Activated naive CD4-positive, alpha-beta T cell treated with anti-CD3 and anti-CD28 coated beads, Interleukin-2, amount 50 U/mL, for 72 hours (primary cell): ENCODE measurements around the gene TXNDC11. TPM values are rescaled to one million over a fixed set of nuclear protein-coding genes. Genes with fewer than 3 reads are reported as not detected.
A peak's percentile ranks its signal among the peaks of the same experiment; 100 is the strongest.

Experiments used
- ATAC-seq, 2 donors: fragments of 150-1000 bp; cut with Tn5 transposase; 2 replicates each; pipeline ENCODE4 v1.10.0; 2021; ENCODE audit warnings: mild to moderate bottlenecking in 2 of 2, moderate library complexity in 2 of 2
- DNase-seq, 2 donors: peaks; one replicate each; pipeline ENCODE4 v3.0.0; 2021 to 2022; ENCODE audit warnings: low spot score in 2 of 2
- H3K27ac Mint-ChIP-seq, 2 donors: one replicate each; pipeline ENCODE4 v1.8.0; 2022; ENCODE audit warnings: mild to moderate bottlenecking in 2 of 2, mixed read lengths in 2 of 2
- H3K36me3 Mint-ChIP-seq, 2 donors: one replicate each; pipeline ENCODE4 v1.8.0; 2022; ENCODE audit warnings: mixed read lengths in 2 of 2
- H3K9me3 Mint-ChIP-seq, 2 donors: one replicate each; pipeline ENCODE4 v1.8.0; 2022; ENCODE audit warnings: mixed read lengths in 2 of 2
- total RNA-seq, 2 donors: library from RNA; stranded (reverse); gene quantifications; one replicate each; pipeline ENCODE4 v1.2.3, GENCODE V29; 2022

TXNDC11 gene
- total RNA-seq, 2 donors from 2014 or later, result 26.3 to 32.9 TPM

DNA sequence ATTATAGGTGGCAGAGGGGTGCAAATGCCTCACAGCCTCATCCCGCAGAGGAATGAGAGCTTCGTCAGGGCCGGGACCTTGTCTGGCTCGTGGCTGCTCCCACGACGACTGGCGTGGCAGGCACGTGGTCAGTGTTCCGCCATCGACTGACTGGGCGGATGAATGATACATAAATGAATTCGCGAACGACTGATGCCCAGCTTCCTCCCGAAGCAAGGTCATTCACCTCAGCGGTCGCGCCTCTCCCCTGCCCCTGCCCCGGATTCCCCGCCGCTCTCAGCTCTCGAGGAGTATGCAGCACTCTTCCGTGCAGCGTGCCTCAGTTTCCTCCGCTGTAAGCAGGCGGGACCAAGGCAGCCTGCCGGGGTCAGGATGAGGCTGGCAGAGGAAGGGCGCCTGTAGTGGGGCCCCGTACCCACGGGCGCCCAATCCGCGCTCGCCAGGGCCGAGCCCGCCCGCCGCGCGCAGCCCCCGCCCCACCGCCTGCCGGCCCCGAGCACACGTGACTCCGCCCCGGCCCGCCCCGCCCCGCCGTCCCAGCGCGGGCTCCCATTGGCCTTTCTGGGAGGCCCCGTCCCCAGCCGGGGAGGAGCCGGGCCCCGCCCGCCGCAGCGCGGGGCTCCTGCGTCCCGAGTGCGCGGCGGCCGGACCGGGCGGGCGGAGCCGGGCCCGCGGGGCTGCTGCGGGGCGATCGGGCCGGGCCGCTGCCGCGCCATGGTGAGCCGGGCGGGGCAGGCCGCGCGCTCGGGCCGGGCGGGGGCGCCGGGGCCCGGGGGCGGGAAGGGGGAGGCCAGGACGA is 74.6 kb downstream of the TXNDC11 start, which contains the start of gene SNN:
Gene SNN (plus strand): TSS at position 632 of the 799 bp plus-strand sequence. CDS start 7,605 bp downstream, outside the sequence.
- DNase-seq (peak; percentile 84 to 91), ATAC-seq (peak; percentile 85 to 91)
- H3K9me3 Mint-ChIP-seq, result no peaks in the 10 kb centered on the region
- H3K36me3 Mint-ChIP-seq, result no peaks in the 10 kb centered on the region
- peak within 1 kb of the TSS in 1 of 2 donors; percentile 86 for H3K27ac Mint-ChIP-seq

DNA sequence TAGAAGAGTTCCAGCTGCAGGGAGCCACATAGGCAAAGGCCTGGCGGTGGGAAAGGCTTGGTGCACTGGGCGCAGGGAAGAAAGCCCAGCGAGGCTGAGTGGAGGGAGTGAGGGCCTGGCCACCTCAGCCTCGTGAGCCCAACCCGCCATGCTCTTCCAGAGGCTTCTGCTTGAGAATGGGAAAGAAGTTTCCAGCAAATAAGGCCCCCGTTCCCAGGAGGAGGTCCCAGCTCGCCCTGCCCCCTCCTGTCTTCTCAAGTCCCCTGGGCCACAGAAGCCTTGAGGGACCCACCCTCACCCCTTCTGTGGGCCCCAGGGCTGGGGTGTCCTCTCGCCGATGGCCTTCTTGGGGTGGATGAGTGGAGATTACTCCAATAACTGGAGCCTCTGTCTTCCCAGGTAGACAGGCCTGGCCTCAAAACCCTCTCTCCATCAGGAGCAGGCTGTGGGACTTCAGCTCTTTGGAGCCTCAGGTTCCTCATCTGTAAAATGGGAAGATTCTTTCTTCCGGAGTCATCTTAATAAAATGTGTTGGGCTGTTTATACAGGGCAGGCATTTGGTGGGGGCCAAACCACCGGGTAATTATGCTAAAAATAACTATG is 75.3 kb downstream of the TXNDC11 start:
- DNase-seq, result no peak
- no peak for ATAC-seq
- H3K36me3 Mint-ChIP-seq, result no peaks in the 10 kb centered on the region
- no peak overlapping the region for H3K27ac Mint-ChIP-seq
- no peaks in the 10 kb centered on the region for H3K9me3 Mint-ChIP-seq

DNA sequence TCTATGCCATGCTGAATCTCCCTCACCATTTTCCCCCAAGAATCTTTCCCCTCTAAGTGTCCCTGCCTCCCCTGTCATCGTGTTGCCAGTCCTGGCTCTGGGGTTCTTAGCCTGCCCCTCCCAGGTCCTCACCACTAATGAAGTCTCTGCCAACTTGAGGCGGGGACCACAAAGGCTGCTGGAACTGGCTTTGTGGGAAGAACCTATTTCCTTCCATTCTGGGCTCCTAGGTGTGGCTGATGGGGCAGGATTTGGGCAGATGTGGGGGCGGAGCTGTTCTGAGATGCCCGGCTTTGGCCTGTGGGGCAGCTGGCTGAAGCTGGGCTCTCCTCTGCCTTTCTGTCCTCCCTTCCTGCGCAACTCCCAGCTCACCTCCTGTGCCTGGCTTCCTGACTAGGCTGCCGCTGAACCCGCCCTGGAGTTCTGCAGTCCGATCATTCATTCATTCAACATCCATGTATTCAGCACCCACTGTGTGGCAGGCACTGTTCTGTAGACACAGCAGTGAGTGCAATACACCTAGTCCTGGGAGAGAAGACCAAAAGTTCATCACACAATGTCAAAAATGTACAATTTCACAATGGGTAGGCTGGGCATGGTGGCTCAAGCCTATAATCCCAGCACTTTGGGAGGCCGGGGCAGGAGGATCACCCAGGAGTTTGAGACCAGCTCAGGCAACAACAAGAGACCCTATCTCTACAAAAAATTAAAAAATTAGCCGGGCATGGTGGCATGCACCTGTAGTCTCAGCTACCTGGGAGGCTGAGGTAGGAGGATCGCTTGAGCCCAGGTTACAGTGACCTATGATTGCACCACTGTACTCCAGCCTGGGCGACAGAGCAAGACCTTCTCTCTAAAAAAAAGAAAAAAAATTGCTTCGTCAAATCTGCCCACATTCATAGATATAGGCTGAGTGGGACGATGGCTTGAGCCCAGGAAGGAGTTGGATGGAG is 76.3 kb downstream of the TXNDC11 start:
- Mint-ChIP-seq H3K36me3 (no peaks in the 10 kb centered on the region), H3K9me3 (no peaks in the 10 kb centered on the region), H3K27ac (peak overlapping the region; percentile 1 to 44)
- DNase-seq, result no peak
- no peak for ATAC-seq

DNA sequence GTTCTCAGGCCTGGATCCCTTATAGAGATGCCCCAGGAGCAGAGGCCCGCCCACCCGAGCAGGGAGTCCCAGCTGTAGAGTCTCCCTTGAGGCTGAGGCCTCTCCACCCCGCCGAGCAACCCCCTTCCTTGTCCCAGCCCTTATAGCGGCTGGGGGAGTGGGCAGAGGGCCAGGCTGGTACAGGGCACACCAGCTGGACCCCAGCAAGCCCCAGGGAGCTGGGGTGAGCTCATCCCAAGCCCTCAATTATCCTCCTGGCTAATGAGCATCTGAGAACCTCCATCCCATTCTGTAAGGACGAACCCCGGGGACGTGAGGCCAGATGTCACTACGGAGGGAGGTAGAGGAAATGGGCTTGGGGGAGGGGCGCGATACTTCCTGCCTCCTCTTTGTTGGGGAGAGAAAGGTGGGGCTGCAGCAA is 77.6 kb downstream of the TXNDC11 start:
- H3K36me3 Mint-ChIP-seq, result no peaks in the 10 kb centered on the region
- H3K27ac Mint-ChIP-seq, result peak overlapping the region; percentile 39 to 92
- DNase-seq (no peak), ATAC-seq (no peak)
- no peaks in the 10 kb centered on the region for H3K9me3 Mint-ChIP-seq

DNA sequence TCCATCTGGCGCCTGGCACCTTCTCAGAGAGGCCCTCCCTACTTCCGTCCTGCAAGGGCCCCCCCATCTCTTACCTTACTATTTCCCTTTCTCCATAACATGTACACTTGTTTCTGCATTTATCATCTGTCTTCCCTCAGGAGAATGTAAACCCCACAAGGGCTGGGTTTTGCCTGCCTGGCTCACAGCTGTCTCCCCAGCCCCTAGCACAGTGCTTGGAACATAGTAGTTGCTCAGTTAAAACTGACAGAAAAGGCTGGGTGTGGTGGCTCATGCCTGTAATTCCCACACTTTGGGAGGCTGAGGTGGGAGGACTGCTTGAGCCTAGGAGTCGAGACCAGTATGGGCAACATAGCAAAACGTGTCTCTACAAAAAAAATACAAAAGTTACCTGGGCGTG is 80.1 kb downstream of the TXNDC11 start:
- Mint-ChIP-seq H3K9me3 (no peaks in the 10 kb centered on the region), H3K36me3 (no peaks in the 10 kb centered on the region), H3K27ac (no peak overlapping the region)
- DNase-seq (no peak), ATAC-seq (no peak)

DNA sequence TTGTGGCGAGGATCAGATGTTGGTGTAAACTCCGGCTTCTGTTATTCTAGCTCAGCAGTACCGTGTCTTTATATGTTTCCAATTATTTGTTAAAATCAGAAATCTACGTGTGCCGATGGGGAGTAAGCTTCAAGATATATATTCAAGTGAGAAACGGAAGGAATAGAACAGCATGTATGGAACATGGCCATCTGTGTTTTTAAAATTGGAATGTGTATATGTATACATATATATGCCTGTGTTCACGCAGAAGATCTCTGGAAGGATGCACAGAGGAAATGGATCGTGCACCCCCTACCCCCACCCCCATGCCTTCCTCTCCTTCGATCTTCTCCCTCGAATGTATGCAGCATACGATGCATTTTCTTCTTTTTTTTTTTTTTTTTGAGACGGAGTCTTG is 82.1 kb downstream of the TXNDC11 start:
- Mint-ChIP-seq H3K36me3 (no peaks in the 10 kb centered on the region), H3K9me3 (no peaks in the 10 kb centered on the region), H3K27ac (no peak overlapping the region)
- no peak for ATAC-seq
- no peak for DNase-seq

DNA sequence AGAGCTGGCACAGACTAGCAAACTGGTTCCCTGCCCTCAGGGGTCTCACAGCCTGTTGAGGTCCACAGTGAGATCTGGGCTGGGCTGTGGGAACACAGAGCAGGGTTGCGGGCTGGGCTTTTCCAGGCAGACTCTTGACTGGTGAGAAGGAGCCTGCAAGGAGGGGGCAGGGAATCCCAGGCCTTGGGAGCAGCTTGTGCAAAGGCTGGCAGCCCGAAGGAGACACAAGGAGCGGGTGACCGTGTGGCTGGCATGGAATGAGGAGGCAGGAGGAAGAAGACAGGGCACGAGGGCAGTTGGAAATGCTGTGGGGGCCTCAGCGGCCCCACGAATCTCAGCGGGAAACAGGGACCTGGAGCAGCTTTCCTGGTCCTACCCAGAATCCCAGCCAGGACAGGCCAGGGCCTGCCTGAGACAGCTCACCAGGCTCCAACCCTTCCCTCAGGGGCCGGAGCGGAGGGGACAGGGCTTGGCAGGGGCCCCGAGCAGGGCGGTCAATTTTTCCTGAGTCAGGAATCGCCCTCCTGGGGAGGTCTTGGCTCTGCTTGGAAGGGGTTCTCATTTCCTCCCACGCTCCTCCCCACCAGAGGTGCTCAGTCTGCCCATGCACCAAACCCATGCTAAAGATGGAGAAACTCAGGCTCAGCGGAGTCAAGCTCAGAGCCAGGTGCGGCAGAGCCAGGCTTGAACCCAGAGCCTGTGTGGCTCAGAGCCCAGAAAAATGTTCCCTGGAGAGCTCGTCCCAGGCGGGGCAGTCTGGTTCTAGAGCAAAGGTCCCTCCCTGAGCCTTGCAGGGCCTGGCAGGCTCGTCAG is 83.6 kb downstream of the TXNDC11 start:
- ATAC-seq, result no peak
- no peak overlapping the region for H3K27ac Mint-ChIP-seq
- H3K36me3 Mint-ChIP-seq, result no peaks in the 10 kb centered on the region
- DNase-seq, result no peak
- H3K9me3 Mint-ChIP-seq, result no peaks in the 10 kb centered on the region

DNA sequence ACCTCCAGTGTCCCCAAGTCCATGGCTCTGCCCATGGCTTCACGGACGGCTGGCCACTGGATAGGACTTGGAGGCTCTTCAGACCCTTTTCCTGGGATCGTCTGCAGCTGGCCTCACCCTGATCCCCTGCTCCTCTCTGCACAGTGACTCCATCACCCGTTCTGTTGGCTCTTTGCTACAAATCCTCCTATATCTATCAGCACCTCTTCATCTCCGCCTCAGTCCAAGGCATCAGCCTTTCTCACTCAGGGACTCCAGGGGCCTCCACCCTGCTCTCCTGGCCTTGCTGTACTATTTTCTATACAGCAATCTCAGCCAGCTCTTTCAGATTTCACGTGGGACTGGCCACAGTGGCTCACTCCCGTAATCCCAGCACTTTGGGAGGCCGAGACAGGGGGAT is 85.1 kb downstream of the TXNDC11 start:
- ATAC-seq, result no peak
- Mint-ChIP-seq H3K27ac (peak overlapping the region in 1 of 2 donors; percentile 3), H3K9me3 (no peaks in the 10 kb centered on the region), H3K36me3 (no peaks in the 10 kb centered on the region)
- no peak for DNase-seq

DNA sequence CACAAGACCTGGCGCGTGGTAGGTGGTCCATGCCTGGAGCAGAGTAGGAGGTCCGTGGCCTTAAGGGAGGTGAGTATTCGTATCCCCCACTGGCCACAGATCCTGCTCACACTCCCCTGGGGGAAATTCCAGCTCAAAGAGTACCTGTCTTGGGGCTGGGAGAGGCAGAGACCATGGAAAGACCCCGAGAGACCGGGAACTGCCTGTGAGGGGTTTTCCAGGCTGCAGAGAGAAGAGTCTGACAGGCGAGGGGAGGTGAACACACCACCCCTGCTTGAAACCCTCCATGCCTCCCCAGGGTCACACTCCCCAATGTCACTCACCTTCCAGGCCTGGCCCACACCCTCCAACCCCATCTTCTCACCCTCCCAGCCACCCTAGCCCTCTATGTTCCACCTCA is 87.0 kb downstream of the TXNDC11 start:
- H3K9me3 Mint-ChIP-seq, result no peaks in the 10 kb centered on the region
- ATAC-seq (no peak), DNase-seq (no peak)
- H3K27ac Mint-ChIP-seq, result peak overlapping the region in 1 of 2 donors; percentile 77
- H3K36me3 Mint-ChIP-seq, result no peaks in the 10 kb centered on the region

DNA sequence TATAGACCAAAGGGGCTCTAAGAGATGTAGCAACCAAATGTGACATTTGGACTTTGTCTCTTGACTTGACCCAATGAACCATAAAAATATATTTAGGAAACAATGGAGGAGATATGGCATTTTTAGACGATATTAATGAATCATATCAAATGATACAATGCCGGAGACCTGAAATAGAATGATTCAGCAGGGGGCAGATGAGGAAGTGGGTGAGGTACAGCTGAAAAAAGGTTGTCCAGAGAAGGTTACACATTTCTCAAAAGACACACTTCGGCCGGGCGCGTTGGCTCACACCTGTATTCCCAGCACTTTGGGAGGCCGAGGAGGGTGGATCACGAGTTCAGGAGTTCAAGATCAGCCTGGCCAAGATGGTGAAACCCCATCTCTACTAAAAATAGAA is 90.9 kb downstream of the TXNDC11 start:
- ATAC-seq, result no peak
- H3K27ac Mint-ChIP-seq, result no peak overlapping the region
- no peaks in the 10 kb centered on the region for H3K9me3 Mint-ChIP-seq
- no peak for DNase-seq
- no peaks in the 10 kb centered on the region for H3K36me3 Mint-ChIP-seq

DNA sequence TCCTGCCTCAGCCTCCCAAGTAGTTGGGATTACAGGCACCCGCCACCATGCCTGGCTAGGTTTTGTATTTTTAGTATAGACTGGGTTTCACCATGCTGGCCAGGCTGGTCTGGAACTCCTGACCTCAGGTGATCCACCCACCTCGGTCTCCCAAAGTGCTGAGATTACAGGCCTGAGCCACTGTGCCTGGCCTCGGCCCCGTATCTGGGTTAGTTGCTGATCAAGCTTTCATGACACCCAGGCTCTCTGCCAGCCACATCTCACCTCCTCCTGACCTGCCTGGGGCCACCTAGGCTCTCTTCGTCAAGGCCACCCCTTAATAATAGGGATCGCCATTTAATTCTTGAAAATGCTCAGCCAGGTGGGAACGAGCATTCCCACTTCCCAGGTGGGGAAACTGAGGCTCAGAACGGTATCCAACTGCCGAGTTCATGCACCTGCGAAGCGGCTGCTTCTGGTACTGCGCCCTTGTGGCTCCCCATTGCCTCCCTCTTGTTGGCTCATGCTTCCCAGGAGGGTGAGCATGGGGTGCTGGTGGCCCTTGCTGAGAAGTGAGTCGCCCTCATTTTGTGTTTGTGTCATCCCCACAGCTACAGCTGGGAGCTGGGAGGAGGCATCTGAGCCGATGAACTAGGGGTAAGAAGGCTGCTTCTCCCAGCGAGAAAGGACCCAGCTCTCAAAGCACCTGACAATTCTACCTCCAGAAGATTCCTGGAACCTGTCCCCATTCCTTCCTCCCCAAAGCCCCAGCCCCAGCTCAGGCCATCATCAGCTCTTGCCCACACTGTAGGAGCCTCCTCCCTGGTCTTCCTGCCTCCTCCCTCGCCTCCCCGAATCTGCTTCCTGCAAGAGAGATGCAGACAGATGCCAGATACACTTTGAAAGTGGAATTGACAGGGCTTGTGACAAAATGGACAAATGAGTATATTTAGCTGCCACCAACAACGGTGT is 91.7 kb downstream of the TXNDC11 start:
- ATAC-seq, result no peak
- no peaks in the 10 kb centered on the region for H3K9me3 Mint-ChIP-seq
- no peaks in the 10 kb centered on the region for H3K36me3 Mint-ChIP-seq
- no peak overlapping the region for H3K27ac Mint-ChIP-seq
- DNase-seq, result no peak

DNA sequence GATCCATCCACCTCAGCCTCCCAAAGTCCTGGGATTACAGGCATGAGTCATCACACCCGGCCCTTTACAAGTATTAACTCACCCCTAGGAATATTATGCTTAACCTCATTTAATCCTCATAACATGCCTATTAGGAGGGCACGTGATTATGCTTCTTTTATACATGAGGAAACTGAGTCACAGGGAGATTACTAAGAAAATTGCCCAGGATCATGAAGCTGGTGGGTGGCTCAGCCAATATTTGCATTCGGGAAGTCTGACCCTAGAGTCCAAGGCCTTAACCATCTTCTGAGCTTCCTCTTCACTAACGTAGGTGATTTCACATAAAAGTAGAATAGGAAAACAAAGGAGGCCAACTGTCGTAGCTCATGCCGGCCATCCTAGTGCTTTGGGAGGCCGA is 93.4 kb downstream of the TXNDC11 start:
- no peaks in the 10 kb centered on the region for H3K36me3 Mint-ChIP-seq
- H3K27ac Mint-ChIP-seq, result no peak overlapping the region
- H3K9me3 Mint-ChIP-seq, result no peaks in the 10 kb centered on the region
- ATAC-seq (no peak), DNase-seq (no peak)

DNA sequence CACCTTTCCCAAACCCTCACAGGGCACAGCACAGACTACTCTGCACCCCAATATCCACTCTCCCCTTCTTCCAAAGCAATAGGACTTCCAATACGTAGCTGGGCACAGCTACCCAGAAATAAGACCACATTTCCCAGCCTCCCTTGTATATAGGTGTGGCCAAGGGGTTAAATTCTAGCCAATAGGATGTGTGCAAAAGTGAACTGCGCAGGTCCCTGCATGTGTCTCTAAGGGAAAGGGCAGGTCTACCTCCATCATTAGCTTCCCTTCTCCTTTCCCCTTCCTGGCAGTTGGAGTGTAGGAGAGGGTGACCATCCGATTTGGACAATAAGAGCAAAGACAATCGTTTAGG is 99.9 kb downstream of the TXNDC11 start:
- no peak for ATAC-seq
- Mint-ChIP-seq H3K36me3 (no peaks in the 10 kb centered on the region), H3K9me3 (no peaks in the 10 kb centered on the region), H3K27ac (no peak overlapping the region)
- no peak for DNase-seq

DNA sequence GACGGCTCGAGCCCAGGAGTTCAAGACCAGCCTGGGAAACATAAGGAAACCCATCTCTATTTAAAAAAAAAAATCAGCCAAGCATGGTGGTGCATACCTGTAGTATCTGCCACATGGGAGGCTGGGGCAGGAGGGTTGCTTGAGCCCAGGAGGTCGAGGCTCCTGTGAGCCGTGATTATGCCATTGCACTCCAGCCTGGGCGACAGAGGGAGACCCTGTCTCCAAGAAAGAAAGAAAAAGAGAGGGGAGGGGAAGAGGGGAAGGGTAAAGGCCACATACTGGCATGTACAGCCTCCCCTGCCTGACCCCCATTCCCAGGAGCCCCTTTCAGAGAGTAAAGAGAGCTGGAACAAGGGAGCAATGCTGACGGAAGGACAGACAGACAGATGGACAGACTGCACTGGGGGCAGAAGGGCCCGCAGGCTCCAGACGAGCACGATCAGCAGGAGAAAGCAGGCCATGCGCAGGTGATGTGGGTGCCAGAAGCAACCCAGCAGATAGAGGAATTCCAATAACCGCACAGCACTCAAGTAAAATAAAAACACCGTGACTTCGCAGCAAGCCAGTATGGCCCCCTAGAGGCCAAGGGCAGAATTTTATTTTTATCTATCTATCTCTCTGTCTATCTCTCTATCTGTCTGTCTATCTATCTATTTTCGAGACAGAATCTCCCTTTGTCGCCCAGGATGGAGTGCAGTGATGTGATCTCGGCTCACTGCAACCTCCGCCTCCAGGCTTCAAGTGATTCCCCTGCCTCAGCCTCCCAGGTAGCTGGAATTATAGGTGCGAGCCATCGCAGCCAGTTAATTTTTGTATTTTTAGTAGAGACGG is 101.5 kb downstream of the TXNDC11 start:
- DNase-seq (peak in 1 of 2 donors; percentile 22), ATAC-seq (peak; percentile 59 to 70)
- H3K9me3 Mint-ChIP-seq, result no peaks in the 10 kb centered on the region
- no peaks in the 10 kb centered on the region for H3K36me3 Mint-ChIP-seq
- H3K27ac Mint-ChIP-seq, result no peak overlapping the region
